ENCODE measurements around the gene LRRC8D.
"Not testable (repeated sequence)": the region's sequence is repeated elsewhere in the genome, so short reads cannot be mapped to it uniquely, and the experiment has no call there.

Gene LRRC8D

GRCh38 chr1:89918127-89918793 lies 97.4 kb downstream of the LRRC8D start:
- DNase-seq = no peak

GRCh38 chr1:89918794-89919155 lies 97.9 kb downstream of the LRRC8D start:
- no peak for DNase-seq

- no peak for DNase-seq
These were observed 98.3 kb downstream of the LRRC8D start for GRCh38 chr1:89919174-89919573.

GRCh38 chr1:89922911-89923310 lies 102.1 kb downstream of the LRRC8D start:
- no peak for DNase-seq

- no peak for DNase-seq
These were observed 102.7 kb downstream of the LRRC8D start for GRCh38 chr1:89923517-89923916.

GRCh38 chr1:89924075-89924474 lies 103.2 kb downstream of the LRRC8D start:
- DNase-seq = not testable (repeated sequence)

- no peak for DNase-seq
These were observed 106.2 kb downstream of the LRRC8D start for GRCh38 chr1:89927049-89927448.

GRCh38 chr1:89927478-89927877 lies 106.6 kb downstream of the LRRC8D start:
- no peak for DNase-seq

GRCh38 chr1:89928506-89928905 lies 107.7 kb downstream of the LRRC8D start:
- DNase-seq = no peak

GRCh38 chr1:89929467-89930063 lies 108.7 kb downstream of the LRRC8D start:
- DNase-seq = no peak

- no peak for DNase-seq
These were observed 109.7 kb downstream of the LRRC8D start for GRCh38 chr1:89930579-89930978.

- no peak for DNase-seq
These were observed 111.1 kb downstream of the LRRC8D start for GRCh38 chr1:89931964-89932363.

GRCh38 chr1:89932598-89933364 lies 111.9 kb downstream of the LRRC8D start:
- DNase-seq = no peak

- no peak for DNase-seq
These were observed 113.6 kb downstream of the LRRC8D start for GRCh38 chr1:89934461-89934860.

GRCh38 chr1:89935235-89935634 lies 114.4 kb downstream of the LRRC8D start:
- no peak for DNase-seq

- DNase-seq = no peak
These were observed 115.9 kb downstream of the LRRC8D start for GRCh38 chr1:89936694-89937093.

- DNase-seq = no peak
These were observed 117.6 kb downstream of the LRRC8D start for GRCh38 chr1:89938171-89939055.

- DNase-seq = no peak
These were observed 118.3 kb downstream of the LRRC8D start for GRCh38 chr1:89939059-89939570.

GRCh38 chr1:89939693-89940438 lies 119.0 kb downstream of the LRRC8D start:
- DNase-seq = no peak

GRCh38 chr1:89941110-89941766 lies 120.4 kb downstream of the LRRC8D start:
- DNase-seq = no peak

- DNase-seq = no peak
These were observed 121.2 kb downstream of the LRRC8D start for GRCh38 chr1:89942014-89942413.
